GM21367 (cell line): Measurements from ENCODE around the gene TSPAN7.

ENCODE experiments used
- ATAC-seq: cut with Tn5 transposase; IDR thresholded peaks from one replicate; pipeline ENCODE4 v1.9.1; 2021; ENCODE audit not compliant: unreplicated experiment

Gene TSPAN7

GRCh38 chrX:38594434-38594833, 33.1 kb downstream of the TSPAN7 start:
- ATAC-seq, result no peak

- no peak for ATAC-seq
Measured at GRCh38 chrX:38595801-38596200, 34.5 kb downstream of the TSPAN7 start.

- ATAC-seq, result no peak
Measured at GRCh38 chrX:38596939-38597338, 35.6 kb downstream of the TSPAN7 start.

GRCh38 chrX:38599796-38600755, 38.7 kb downstream of the TSPAN7 start:
- ATAC-seq, result no peak

GRCh38 chrX:38601866-38602265, 40.5 kb downstream of the TSPAN7 start:
- ATAC-seq, result no peak

- no peak for ATAC-seq
Measured at GRCh38 chrX:38606821-38607220, 45.5 kb downstream of the TSPAN7 start.

GRCh38 chrX:38607976-38608375, 46.6 kb downstream of the TSPAN7 start:
- no peak for ATAC-seq

GRCh38 chrX:38610849-38611248, 49.5 kb downstream of the TSPAN7 start:
- no peak for ATAC-seq

GRCh38 chrX:38612281-38612680, 50.9 kb downstream of the TSPAN7 start:
- ATAC-seq, result no peak

GRCh38 chrX:38614485-38614884, 53.1 kb downstream of the TSPAN7 start:
- no peak for ATAC-seq

- no peak for ATAC-seq
Measured at GRCh38 chrX:38616904-38617303, 55.6 kb downstream of the TSPAN7 start.

GRCh38 chrX:38618180-38618579, 56.8 kb downstream of the TSPAN7 start:
- ATAC-seq, result no peak

- no peak for ATAC-seq
Measured at GRCh38 chrX:38620623-38621022, 59.3 kb downstream of the TSPAN7 start.

- ATAC-seq, result no peak
Measured at GRCh38 chrX:38626296-38626695, 65.0 kb downstream of the TSPAN7 start.

GRCh38 chrX:38627683-38628082, 66.3 kb downstream of the TSPAN7 start:
- ATAC-seq, result no peak

- no peak for ATAC-seq
Measured at GRCh38 chrX:38628587-38628986, 67.2 kb downstream of the TSPAN7 start.

- no peak for ATAC-seq
Measured at GRCh38 chrX:38632516-38632915, 71.2 kb downstream of the TSPAN7 start.

GRCh38 chrX:38634665-38635064, 73.3 kb downstream of the TSPAN7 start:
- ATAC-seq, result no peak

- no peak for ATAC-seq
Measured at GRCh38 chrX:38636949-38637819, 75.8 kb downstream of the TSPAN7 start.

GRCh38 chrX:38638952-38639529, 77.7 kb downstream of the TSPAN7 start:
- ATAC-seq, result no peak

GRCh38 chrX:38639730-38640129, 78.4 kb downstream of the TSPAN7 start:
- ATAC-seq, result no peak
